ENCODE data around the gene NUP88. TPM values are rescaled to one million over a fixed set of nuclear protein-coding genes. Genes with fewer than 3 reads are reported as not detected.

NUP88 gene
- total and polyA plus RNA-seq, 2 experiments from 2014 or later = 70.5 to 86.3 TPM

DNA sequence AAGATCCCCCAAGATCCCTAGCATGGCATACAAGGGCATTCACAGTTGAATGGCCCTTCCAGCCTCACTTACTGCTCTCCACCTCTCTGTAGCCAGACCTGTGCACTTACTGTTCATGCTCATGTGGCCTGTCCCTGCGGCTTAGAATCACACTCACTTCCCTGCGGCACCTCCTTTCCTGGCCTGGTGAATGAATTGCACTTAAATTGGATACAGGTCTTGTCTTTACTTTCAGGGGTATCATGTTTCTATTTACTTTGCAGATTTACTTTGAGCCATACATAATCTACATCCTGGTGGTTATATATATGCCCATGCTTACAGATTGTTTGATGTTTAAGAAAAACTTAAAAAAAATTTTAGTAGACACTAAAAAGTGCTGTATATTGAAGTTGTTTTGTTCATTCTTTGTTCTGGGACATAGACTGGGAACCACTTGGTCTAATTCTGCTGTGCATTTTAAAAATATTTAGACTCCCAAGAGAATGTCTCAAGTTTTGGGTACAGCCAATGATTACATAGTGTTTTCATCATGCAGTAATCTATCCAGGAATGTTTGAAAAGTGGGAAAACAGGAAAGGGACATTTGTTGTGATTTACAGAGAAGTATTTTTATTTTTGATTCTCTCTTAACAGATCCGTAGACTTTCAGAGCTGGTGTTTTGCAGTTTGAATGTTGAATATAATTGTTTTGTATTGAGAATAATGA, 63.9 kb downstream of the NUP88 start:
- no peaks in the 10 kb centered on the region for H3K27me3 ChIP-seq
- no peaks in the 10 kb centered on the region for H3K9me3 ChIP-seq (ENCODE audit: low read depth)
- H3K4me3 ChIP-seq = no peak overlapping the region
- H3K36me3 ChIP-seq = peaks cover 53% of the 10 kb centered on the region
- TF ChIP-seq, protein P1, sequence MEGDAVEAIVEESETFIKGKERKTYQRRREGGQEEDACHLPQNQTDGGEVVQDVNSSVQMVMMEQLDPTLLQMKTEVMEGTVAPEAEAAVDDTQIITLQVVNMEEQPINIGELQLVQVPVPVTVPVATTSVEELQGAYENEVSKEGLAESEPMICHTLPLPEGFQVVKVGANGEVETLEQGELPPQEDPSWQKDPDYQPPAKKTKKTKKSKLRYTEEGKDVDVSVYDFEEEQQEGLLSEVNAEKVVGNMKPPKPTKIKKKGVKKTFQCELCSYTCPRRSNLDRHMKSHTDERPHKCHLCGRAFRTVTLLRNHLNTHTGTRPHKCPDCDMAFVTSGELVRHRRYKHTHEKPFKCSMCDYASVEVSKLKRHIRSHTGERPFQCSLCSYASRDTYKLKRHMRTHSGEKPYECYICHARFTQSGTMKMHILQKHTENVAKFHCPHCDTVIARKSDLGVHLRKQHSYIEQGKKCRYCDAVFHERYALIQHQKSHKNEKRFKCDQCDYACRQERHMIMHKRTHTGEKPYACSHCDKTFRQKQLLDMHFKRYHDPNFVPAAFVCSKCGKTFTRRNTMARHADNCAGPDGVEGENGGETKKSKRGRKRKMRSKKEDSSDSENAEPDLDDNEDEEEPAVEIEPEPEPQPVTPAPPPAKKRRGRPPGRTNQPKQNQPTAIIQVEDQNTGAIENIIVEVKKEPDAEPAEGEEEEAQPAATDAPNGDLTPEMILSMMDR (IDR thresholded peaks at IDR 0.05; ENCODE audit: low read depth, low read length) = no peak
- no peaks in the 10 kb centered on the region for H3K4me1 ChIP-seq (ENCODE audit: low read depth)
- no peak overlapping the region for H3K27ac ChIP-seq
- peak in 1 of 2 donors; percentile 18 for DNase-seq (ENCODE audit: low read depth in 1 of 2, low spot score in 1 of 2)

DNA sequence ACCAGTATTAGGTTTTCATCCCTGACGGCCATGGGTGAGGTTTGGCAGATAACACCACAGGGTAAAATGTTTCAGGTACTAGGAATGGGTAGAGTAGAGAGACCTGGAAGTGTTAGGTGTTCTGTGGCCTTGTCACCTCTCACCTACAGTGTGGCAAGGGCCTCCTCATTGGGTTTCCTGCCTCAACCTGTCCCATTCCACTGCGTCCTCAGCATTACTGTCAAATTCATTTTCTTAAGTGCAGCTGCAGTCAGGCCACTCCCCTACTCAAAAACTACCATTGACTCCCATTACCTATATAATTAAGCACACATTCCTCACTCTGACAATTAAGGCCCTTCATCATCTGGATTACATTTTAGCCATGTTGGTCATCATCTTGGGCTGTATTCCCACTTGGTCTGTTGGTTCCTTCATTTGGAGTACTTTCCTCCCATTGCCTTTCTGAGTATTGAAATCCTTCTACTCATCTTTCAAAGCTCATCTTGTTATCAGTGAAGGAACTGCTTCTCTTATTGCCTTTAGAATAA, 64.5 kb downstream of the NUP88 start:
- Histone ChIP-seq H3K36me3 (peaks cover 55% of the 10 kb centered on the region), H3K27me3 (no peaks in the 10 kb centered on the region), H3K4me3 (no peak overlapping the region), H3K27ac (no peak overlapping the region), H3K9me3 (ENCODE audit: low read depth) (no peaks in the 10 kb centered on the region), H3K4me1 (ENCODE audit: low read depth) (no peaks in the 10 kb centered on the region)
- TF ChIP-seq, protein P1 (IDR thresholded peaks at IDR 0.05; ENCODE audit: low read depth, low read length) = no peak
- DNase-seq (ENCODE audit: low read depth in 1 of 2, low spot score in 1 of 2) = no peak

DNA sequence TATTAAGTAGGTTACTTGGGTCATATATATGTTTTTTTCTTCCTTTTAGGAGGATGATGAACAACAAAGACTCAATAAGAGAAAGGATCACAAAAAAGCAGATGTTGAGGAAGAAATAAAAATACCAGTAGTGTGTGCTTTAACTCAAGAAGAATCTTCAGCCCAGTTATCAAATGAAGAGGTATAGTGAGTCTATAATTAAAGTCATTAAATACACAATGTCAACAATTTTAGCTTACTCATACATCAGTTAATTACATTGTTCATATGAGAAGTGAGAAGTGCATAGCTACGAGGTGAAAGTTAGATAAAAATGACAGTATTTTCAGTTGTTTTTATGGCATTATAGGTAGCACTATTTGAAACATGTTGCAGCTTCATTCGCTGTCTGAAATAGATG, 65.2 kb downstream of the NUP88 start:
- H3K4me1 ChIP-seq (ENCODE audit: low read depth) = no peaks in the 10 kb centered on the region
- no peak for DNase-seq (ENCODE audit: low read depth in 1 of 2, low spot score in 1 of 2)
- no peaks in the 10 kb centered on the region for H3K9me3 ChIP-seq (ENCODE audit: low read depth)
- no peaks in the 10 kb centered on the region for H3K27me3 ChIP-seq
- H3K27ac ChIP-seq = no peak overlapping the region
- TF ChIP-seq, protein P1 (IDR thresholded peaks at IDR 0.05; ENCODE audit: low read depth, low read length) = no peak
- no peak overlapping the region for H3K4me3 ChIP-seq
- H3K36me3 ChIP-seq = peaks cover 55% of the 10 kb centered on the region

DNA sequence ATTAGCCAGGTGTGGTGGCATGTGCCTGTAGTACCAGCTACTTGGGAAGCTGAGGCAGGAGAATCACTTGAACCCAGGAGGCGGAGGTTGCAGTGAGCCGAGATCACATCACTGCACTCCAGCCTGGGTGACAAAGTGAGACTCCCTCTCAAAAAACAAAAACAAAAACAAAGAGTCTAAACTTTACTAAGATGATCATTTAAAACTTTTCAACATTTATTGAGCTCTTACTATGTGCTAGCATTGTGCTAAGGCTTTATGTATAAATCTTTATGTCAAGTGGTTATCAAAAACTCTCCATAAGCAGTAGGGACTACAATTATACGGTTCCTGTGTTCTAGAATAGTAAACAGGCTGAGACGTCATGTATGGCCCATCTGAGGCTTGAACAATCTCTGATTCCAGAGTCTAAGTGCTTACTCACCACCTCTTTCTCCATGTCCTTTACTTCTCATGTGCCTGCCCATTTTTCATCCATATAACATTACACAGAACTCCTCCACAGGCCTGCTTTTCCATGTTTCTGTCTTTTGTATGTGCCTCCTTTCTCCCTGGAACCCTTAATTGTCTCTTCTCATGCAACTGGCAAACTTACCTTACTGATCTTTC, 66.7 kb downstream of the NUP88 start:
- no peaks in the 10 kb centered on the region for H3K9me3 ChIP-seq (ENCODE audit: low read depth)
- H3K27ac ChIP-seq = no peak overlapping the region
- H3K27me3 ChIP-seq = no peaks in the 10 kb centered on the region
- TF ChIP-seq, protein P1 (IDR thresholded peaks at IDR 0.05; ENCODE audit: low read depth, low read length) = no peak
- no peak overlapping the region for H3K4me3 ChIP-seq
- no peak for DNase-seq (ENCODE audit: low read depth in 1 of 2, low spot score in 1 of 2)
- H3K36me3 ChIP-seq = peaks cover 62% of the 10 kb centered on the region
- H3K4me1 ChIP-seq (ENCODE audit: low read depth) = no peaks in the 10 kb centered on the region

DNA sequence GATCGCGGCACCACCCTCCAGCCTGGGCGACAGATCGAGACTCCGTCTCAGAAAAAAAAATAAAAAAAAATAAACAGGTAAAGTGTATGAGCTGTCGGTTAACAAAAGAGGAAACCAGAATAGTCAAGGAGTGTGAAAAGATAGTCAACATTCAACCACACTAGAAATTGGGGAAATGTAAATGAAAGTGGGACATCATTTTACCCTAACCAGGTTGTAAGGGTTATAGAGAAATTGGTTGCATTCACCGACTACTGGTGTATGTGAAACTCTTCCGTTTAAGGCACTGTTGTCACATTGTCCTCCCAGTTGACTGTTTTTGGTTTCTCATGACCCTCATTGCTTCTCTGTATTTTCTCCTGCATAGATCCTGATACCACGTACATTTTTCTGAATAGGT, 74.5 kb downstream of the NUP88 start:
- DNase-seq (ENCODE audit: low read depth in 1 of 2, low spot score in 1 of 2) = no peak
- TF ChIP-seq, protein P1 (IDR thresholded peaks at IDR 0.05; ENCODE audit: low read depth, low read length) = no peak
- H3K27me3 ChIP-seq = no peaks in the 10 kb centered on the region
- no peaks in the 10 kb centered on the region for H3K9me3 ChIP-seq (ENCODE audit: low read depth)
- H3K27ac ChIP-seq = no peak overlapping the region
- H3K36me3 ChIP-seq = peaks cover 29% of the 10 kb centered on the region
- no peaks in the 10 kb centered on the region for H3K4me1 ChIP-seq (ENCODE audit: low read depth)
- no peak overlapping the region for H3K4me3 ChIP-seq

Other genes with a start within 250 kb of the NUP88 start
- gene ZNF594, start 227.8 kb downstream of the NUP88 start, total RNA-seq = 23.3 and 30.6 TPM in 2 replicates
- gene ZNF594, start 227.8 kb downstream of the NUP88 start, polyA plus RNA-seq = 13.6 and 16.2 TPM in 2 replicates
- not detected in 2 replicates for gene SCIMP, start 184.8 kb downstream of the NUP88 start, total RNA-seq
- gene SCIMP, start 184.8 kb downstream of the NUP88 start, polyA plus RNA-seq = 0.72 and 0.91 TPM in 2 replicates
- 37.5 and 38.5 TPM in 2 replicates for gene RABEP1, start 137.4 kb downstream of the NUP88 start, total RNA-seq
- 36.0 and 43.5 TPM in 2 replicates for gene RABEP1, start 137.4 kb downstream of the NUP88 start, polyA plus RNA-seq
- 117 and 185 TPM in 2 replicates for gene RPAIN, start 520 bp upstream of the NUP88 start, total RNA-seq
- 117 and 119 TPM in 2 replicates for gene RPAIN, start 520 bp upstream of the NUP88 start, polyA plus RNA-seq
- gene C1QBP, start 19.5 kb upstream of the NUP88 start, total RNA-seq = 156 and 211 TPM in 2 replicates
- 241 and 299 TPM in 2 replicates for gene C1QBP, start 19.5 kb upstream of the NUP88 start, polyA plus RNA-seq
- 7.8 and 12.2 TPM in 2 replicates for gene DHX33, start 49.3 kb upstream of the NUP88 start, total RNA-seq
- 1.6 and 3.2 TPM in 2 replicates for gene DHX33, start 49.3 kb upstream of the NUP88 start, polyA plus RNA-seq
- gene DERL2, start 66.5 kb upstream of the NUP88 start, total RNA-seq = 17.9 and 30.4 TPM in 2 replicates
- gene DERL2, start 66.5 kb upstream of the NUP88 start, polyA plus RNA-seq = 46.7 and 73.5 TPM in 2 replicates
- gene MIS12, start 66.9 kb upstream of the NUP88 start, total RNA-seq = 11.2 and 21.3 TPM in 2 replicates
- gene MIS12, start 66.9 kb upstream of the NUP88 start, polyA plus RNA-seq = 26.9 and 31.1 TPM in 2 replicates
- gene NLRP1, start 164.8 kb upstream of the NUP88 start, total RNA-seq = 103 and 138 TPM in 2 replicates
- gene NLRP1, start 164.8 kb upstream of the NUP88 start, polyA plus RNA-seq = 82.5 and 102 TPM in 2 replicates

All from cardiac muscle cell (in vitro differentiated cells and primary cell).